GM12878 (cell line): ENCODE results near the gene TBCD. TPM values are rescaled to one million over a fixed set of nuclear protein-coding genes. Genes with fewer than 3 reads are reported as not detected.

Source experiments
- ATAC-seq: fragments of 200-7000 bp; cut with Tn5 transposase; 3 replicates; pipeline ENCODE4 v1.9.1; 2020; ENCODE audit warnings: mild to moderate bottlenecking, moderate library complexity
- BruUV-seq: library from RNA; stranded (reverse); fragments of 400-500 nt; replicated peaks from 2 replicates; lab custom pipeline; 2021; lab: Mats Ljungman, UMichigan
- CTCF ChIA-PET: fragments of 300-600 bp; sonication (Branson Sonifier 250); formaldehyde crosslinking; extraction: SDS; loops from one replicate; lab custom pipeline; 2021; ENCODE audit warnings: inconsistent platforms; lab: Yijun Ruan, JAX
- POLR2A ChIA-PET: fragments of 350-600 bp; formaldehyde crosslinking; extraction: SDS; loops from one replicate; lab custom pipeline; 2021; ENCODE audit warnings: inconsistent platforms; lab: Charles Lee
- RAD21 ChIA-PET: fragments of 300-600 bp; sonication (Branson Sonifier 250); formaldehyde crosslinking; loops from one replicate; lab custom pipeline; 2023; ENCODE audit warnings: antibody characterized with exemption; ENCODE audit not compliant: unreplicated experiment; lab: Charles Lee
- SMC1A ChIA-PET: fragments of 300-600 bp; sonication (Branson Sonifier 250); formaldehyde crosslinking; loops from one replicate; lab custom pipeline; 2023; ENCODE audit not compliant: unreplicated experiment, uncharacterized antibody; lab: Charles Lee
- DNase-seq: peaks from one replicate; pipeline ENCODE4 v3.0.0-alpha.2; 2011; ENCODE audit warnings: low read depth, low spot score
- FAIRE-seq: peaks from 3 replicates; lab custom pipeline; 2011; peaks lifted over from hg19 to GRCh38; lab: Jason Lieb, UNC
- H2AFZ ChIP-seq: 2 replicates; pipeline ENCODE4 v1.6.0; 2011; ENCODE audit warnings: low read depth, low read length, control low read depth; ENCODE audit not compliant: control insufficient read depth
- H3K27ac ChIP-seq: 2 replicates; pipeline ENCODE4 v1.5.1; 2011; ENCODE audit warnings: control low read depth; ENCODE audit not compliant: control insufficient read depth, insufficient read depth
- H3K27me3 ChIP-seq, 2 experiments: replicated peaks in 1 of 2; 2 replicates each; pipeline versions ENCODE4 v1.6.0 to v1.6.1; 2011; ENCODE audit warnings: low read length in 1 of 2; ENCODE audit not compliant: control insufficient read depth in 2 of 2, insufficient read depth in 2 of 2
- H3K36me3 ChIP-seq, 2 experiments: 2 replicates each; pipeline ENCODE4 v1.5.1; 2011; ENCODE audit warnings: low read length in 1 of 2; ENCODE audit not compliant: control insufficient read depth in 2 of 2, insufficient read depth in 2 of 2
- H3K4me1 ChIP-seq: 2 replicates; pipeline ENCODE4 v1.6.1; 2011; ENCODE audit warnings: mild to moderate bottlenecking, low read length, moderate library complexity, mixed read lengths; ENCODE audit not compliant: control insufficient read depth, insufficient read depth
- H3K4me2 ChIP-seq: 2 replicates; pipeline ENCODE4 v1.6.0; 2011; ENCODE audit warnings: control low read depth; ENCODE audit not compliant: control insufficient read depth, insufficient read depth
- H3K4me3 ChIP-seq: fragments of 200-600 bp; sonication (generic); 2 replicates; pipeline ENCODE4 v1.5.1; 2016
- H3K79me2 ChIP-seq: 2 replicates; pipeline ENCODE4 v1.6.0; 2011; ENCODE audit warnings: low read length; ENCODE audit not compliant: control insufficient read depth, insufficient read depth
- H3K9ac ChIP-seq: 2 replicates; pipeline ENCODE4 v1.8.0; 2011; ENCODE audit warnings: low read length, control low read depth, mixed read lengths; ENCODE audit not compliant: control insufficient read depth, insufficient read depth
- H3K9me3 ChIP-seq: replicated peaks from 3 replicates; pipeline ENCODE4 v1.5.1; 2011; ENCODE audit warnings: mild to moderate bottlenecking, low read length; ENCODE audit not compliant: control insufficient read depth, insufficient read depth
- H4K20me1 ChIP-seq: 2 replicates; pipeline ENCODE4 v1.6.0; 2011; ENCODE audit not compliant: control insufficient read depth, insufficient read depth
- ATF7 ChIP-seq: fragments of 450-650 bp; IDR thresholded peaks from 2 replicates; pipeline ENCODE4 v1.6.1; 2016; ENCODE audit warnings: low read depth, mild to moderate bottlenecking
- BCLAF1 ChIP-seq: fragments of 450-650 bp; IDR thresholded peaks from 2 replicates; pipeline ENCODE4 v1.6.1; 2017; ENCODE audit warnings: antibody characterized with exemption, mild to moderate bottlenecking, moderate library complexity
- CTCF ChIP-seq, 3 experiments: IDR thresholded peaks in 2 of 3; conservative IDR thresholded peaks in 1 of 3; 2 replicates each; pipeline ENCODE4 v1.5.1; 2011; ENCODE audit warnings: low read depth in 3 of 3, low read length in 3 of 3, mild to moderate bottlenecking in 3 of 3, control low read depth in 2 of 3, moderate library complexity in 2 of 3, inconsistent platforms in 1 of 3, mixed read lengths in 1 of 3; ENCODE audit not compliant: control insufficient read depth in 2 of 3, insufficient read depth in 1 of 3; ENCODE audit errors: extremely low read depth in 1 of 3
- IKZF2 ChIP-seq, 2 experiments: fragments of 450-650 bp; IDR thresholded peaks; 2 replicates each; pipeline ENCODE4 v1.6.1; 2017; ENCODE audit warnings: mild to moderate bottlenecking in 2 of 2, moderate library complexity in 2 of 2
- KAT2A ChIP-seq: conservative IDR thresholded peaks from 2 replicates; pipeline ENCODE4 v1.6.1; 2011; ENCODE audit warnings: low read depth, low read length; ENCODE audit not compliant: control insufficient read depth
- NBN ChIP-seq: fragments of 450-650 bp; IDR thresholded peaks from 2 replicates; pipeline ENCODE4 v1.6.1; 2016
- STAT1 ChIP-seq: fragments of 450-650 bp; conservative IDR thresholded peaks from 2 replicates; pipeline ENCODE4 v1.6.1; 2014; ENCODE audit warnings: antibody characterized with exemption, mild to moderate bottlenecking
- WGBS: methylation state at CpG from one replicate; pipeline ENCODE4 v1.1.6; 2016; ENCODE audit warnings: low lambda C conversion rate; ENCODE audit not compliant: insufficient replicate concordance, insufficient coverage; ENCODE audit errors: missing lambda C conversion rate; 5-methylcytosine and 5-hydroxymethylcytosine counted together
- in situ Hi-C: fragments of 300-500 bp; cut with MboI; formaldehyde crosslinking; loops from 9 replicates; pipeline ENCODE4 v1.14.3; 2018; ENCODE audit warnings: mixed read lengths
- intact Hi-C: fragments of 100-400 bp; cut with micrococcal nuclease; formaldehyde crosslinking; loops from one replicate; pipeline ENCODE4 v1.14.2; 2022; ENCODE audit not compliant: unreplicated experiment
- polyA plus RNA-seq, 11 experiments: library from polyadenylated mRNA; depleted of rRNA in 4 of 11; unstranded in 6 of 11; stranded (reverse) in 5 of 11; fragments of >200 nt; fragmentation: Nextera tagmentation in 4 of 11; fragmentation: Illumina TruSeq in 1 of 11; extraction: Ambion mirVana in 4 of 11; extraction: Trizol in 1 of 11; gene quantifications; 1 replicate in 1 of 11; 2 replicates in 10 of 11; pipeline versions ENCODE4 v1.2.1 to v1.2.3, GENCODE V29; 2011 to 2016; ENCODE audit warnings: inconsistent platforms in 2 of 11, missing spikeins in 2 of 11, low read depth in 1 of 11
- total RNA-seq, 4 experiments: library from RNA; depleted of rRNA in 3 of 4; stranded (reverse); fragments of >200 nt in 3 of 4; fragmentation: Illumina TruSeq in 1 of 4; extraction: Trizol in 1 of 4; gene quantifications; 2 replicates each; pipeline versions ENCODE4 v1.2.1 to v1.2.3, GENCODE V29; 2013 to 2021

TBCD gene
- total and polyA plus RNA-seq, 10 of the 15 experiments (the other 5 are each of a cell fraction or from before 2014, with no cell fraction given): 10.3 to 114 (median 52.4) TPM

GRCh38 chr17:82978765-82979349 is 227.0 kb downstream of the TBCD start (continued):
- TF ChIP-seq STAT1: no peak
- no peak for TF ChIP-seq BCLAF1
- TF ChIP-seq ATF7: no peak
- TF ChIP-seq KAT2A: no peak
- no peak for TF ChIP-seq CTCF (IDR thresholded peaks at IDR 0.05 in 2 of 3, conservative IDR thresholded peaks at IDR 0.05 in 1 of 3; ENCODE audit: control insufficient read depth in 2 of 3, extremely low read depth in 1 of 3, insufficient read depth in 1 of 3, low read depth in 3 of 3, low read length in 3 of 3)

- H3K9ac ChIP-seq: no peak overlapping the region
- in situ Hi-C loops (no loop called here), intact Hi-C loops (no loop called here)
- ChIA-PET SMC1A (interaction anchor here (1.2 kb wide), 1 partner anchor 629 kb away, joined by 3 read pairs; no protein-coding TSS in a partner anchor), RAD21 (no interaction called here), POLR2A (no interaction called here), CTCF (no interaction called here)
- no peak for TF ChIP-seq IKZF2 (IDR thresholded peaks at IDR 0.05)
- no peak for TF ChIP-seq NBN
- DNase-seq: no peak
- no peak for FAIRE-seq
- H3K27ac ChIP-seq: no peak overlapping the region
- ATAC-seq: no peak
- no peaks in the 10 kb centered on the region for H4K20me1 ChIP-seq
- no peak overlapping the region for H2AFZ ChIP-seq
- peaks cover 12% of the 10 kb centered on the region for H3K4me1 ChIP-seq
- no peaks in the 10 kb centered on the region for H3K9me3 ChIP-seq
- BruUV-seq: no TSS peak
- no peaks in the 10 kb centered on the region for H3K36me3 ChIP-seq
- H3K4me3 ChIP-seq: no peak overlapping the region
- no peaks in the 10 kb centered on the region for H3K27me3 ChIP-seq
- no peak overlapping the region for H3K4me2 ChIP-seq
- WGBS: 94% methylated on average over 1 of the region's 1 CpG
- H3K79me2 ChIP-seq: no peaks in the 10 kb centered on the region
These were observed 227.9 kb downstream of the TBCD start for GRCh38 chr17:82979718-82980117.
